Astrocyte (in vitro differentiated cells and primary cell): ENCODE data around the gene HS2ST1. TPM values are rescaled to one million over a fixed set of nuclear protein-coding genes. Genes with fewer than 3 reads are reported as not detected.

Experiments
- DNase-seq: peaks from one replicate; pipeline ENCODE4 v3.0.0-alpha.2; 2010; ENCODE audit warnings: low read depth
- FAIRE-seq: peaks from 2 replicates; lab custom pipeline; 2011; peaks lifted over from hg19 to GRCh38; lab: Jason Lieb, UNC
- H2AFZ ChIP-seq: 2 replicates; pipeline ENCODE4 v1.6.0; 2012; ENCODE audit warnings: low read depth, low read length, inconsistent platforms
- H3K27ac ChIP-seq: 2 replicates; pipeline ENCODE4 v1.5.1; 2011; ENCODE audit warnings: low read depth, low read length, inconsistent platforms
- H3K27me3 ChIP-seq: 2 replicates; pipeline ENCODE4 v1.6.0; 2011; ENCODE audit warnings: low read length, inconsistent platforms; ENCODE audit not compliant: insufficient read depth
- H3K36me3 ChIP-seq: 2 replicates; pipeline ENCODE4 v1.5.1; 2011; ENCODE audit warnings: low read length, inconsistent platforms; ENCODE audit not compliant: insufficient read depth
- H3K4me1 ChIP-seq: 2 replicates; pipeline ENCODE4 v1.5.1; 2011; ENCODE audit warnings: low read length, inconsistent platforms; ENCODE audit not compliant: insufficient read depth
- H3K4me2 ChIP-seq: 2 replicates; pipeline ENCODE4 v1.6.0; 2012; ENCODE audit warnings: low read length, inconsistent platforms
- H3K4me3 ChIP-seq: 2 replicates; pipeline ENCODE4 v1.5.1; 2011; ENCODE audit warnings: low read depth, mild to moderate bottlenecking, low read length, inconsistent platforms; ENCODE audit not compliant: insufficient read depth
- H3K79me2 ChIP-seq: 2 replicates; pipeline ENCODE4 v1.6.0; 2012; ENCODE audit warnings: mild to moderate bottlenecking, low read length, inconsistent platforms; ENCODE audit not compliant: insufficient read depth
- H3K9ac ChIP-seq: 2 replicates; pipeline ENCODE4 v1.6.0; 2012; ENCODE audit warnings: mild to moderate bottlenecking, low read length, inconsistent platforms
- H3K9me3 ChIP-seq: 2 replicates; pipeline ENCODE4 v1.5.1; 2012; ENCODE audit warnings: low read depth, mild to moderate bottlenecking, low read length, inconsistent platforms; ENCODE audit not compliant: insufficient read depth
- H4K20me1 ChIP-seq: 2 replicates; pipeline ENCODE4 v1.6.0; 2012; ENCODE audit warnings: low read length, inconsistent platforms; ENCODE audit not compliant: insufficient read depth
- H3K27ac Mint-ChIP-seq: one replicate; pipeline ENCODE4 v1.8.0; 2021; ENCODE audit warnings: mild to moderate bottlenecking, mixed read lengths; ENCODE audit not compliant: unreplicated experiment
- H3K27me3 Mint-ChIP-seq: one replicate; pipeline ENCODE4 v1.8.0; 2021; ENCODE audit warnings: low read depth, mixed read lengths; ENCODE audit not compliant: unreplicated experiment
- H3K36me3 Mint-ChIP-seq: one replicate; pipeline ENCODE4 v1.8.0; 2021; ENCODE audit warnings: low read depth, mixed read lengths; ENCODE audit not compliant: unreplicated experiment
- H3K4me1 Mint-ChIP-seq: one replicate; pipeline ENCODE4 v1.8.0; 2021; ENCODE audit warnings: low read depth, mixed read lengths; ENCODE audit not compliant: unreplicated experiment
- H3K4me3 Mint-ChIP-seq: one replicate; pipeline ENCODE4 v1.8.0; 2021; ENCODE audit warnings: mild to moderate bottlenecking, moderate library complexity, mixed read lengths; ENCODE audit not compliant: unreplicated experiment
- H3K9me3 Mint-ChIP-seq: one replicate; pipeline ENCODE4 v1.8.0; 2021; ENCODE audit warnings: mild to moderate bottlenecking, mixed read lengths; ENCODE audit not compliant: unreplicated experiment
- CTCF ChIP-seq: IDR thresholded peaks from 2 replicates; pipeline ENCODE4 v1.5.1; 2011; ENCODE audit warnings: low read depth, mild to moderate bottlenecking, inconsistent platforms, low read length, moderate library complexity; ENCODE audit not compliant: insufficient read depth
- EZH2 ChIP-seq: IDR thresholded peaks from 2 replicates; pipeline ENCODE4 v1.6.1; 2012; ENCODE audit warnings: mild to moderate bottlenecking, low read length, inconsistent platforms; ENCODE audit not compliant: insufficient read depth
- total RNA-seq: library from RNA; stranded (reverse); gene quantifications from 2 replicates; pipeline ENCODE4 v1.2.1, GENCODE V29; 2021

HS2ST1 gene
- total RNA-seq, 1 donor from 2014 or later: 34.7 TPM

- no peak overlapping the region for H3K9ac ChIP-seq
- H4K20me1 ChIP-seq: peaks cover 82% of the 10 kb centered on the region
- FAIRE-seq (no peak), DNase-seq (no peak)
- H3K4me1 ChIP-seq: no peaks in the 10 kb centered on the region
- peaks cover 10% of the 10 kb centered on the region for H3K36me3 Mint-ChIP-seq
- no peak overlapping the region for H3K4me3 Mint-ChIP-seq
- peaks cover 11% of the 10 kb centered on the region for H3K4me1 Mint-ChIP-seq
- H3K9me3 Mint-ChIP-seq: no peaks in the 10 kb centered on the region
- no peaks in the 10 kb centered on the region for H3K27me3 Mint-ChIP-seq
- no peak overlapping the region for H3K27ac Mint-ChIP-seq
- no peak for TF ChIP-seq EZH2
- no peak for TF ChIP-seq CTCF
- H2AFZ ChIP-seq: no peak overlapping the region
- H3K27me3 ChIP-seq: no peaks in the 10 kb centered on the region
- H3K27ac ChIP-seq: no peak overlapping the region
- H3K36me3 ChIP-seq: peaks cover 17% of the 10 kb centered on the region
- peaks cover 99% of the 10 kb centered on the region for H3K79me2 ChIP-seq
- H3K4me3 ChIP-seq: no peak overlapping the region
- no peaks in the 10 kb centered on the region for H3K9me3 ChIP-seq
- no peak overlapping the region for H3K4me2 ChIP-seq
Observed at GRCh38 chr1:86905875-86906274, 8.6 kb upstream of the HS2ST1 start.

- FAIRE-seq (no peak), DNase-seq (no peak)
- Histone ChIP-seq H3K4me2 (no peak overlapping the region), H3K79me2 (peaks cover 99% of the 10 kb centered on the region), H3K9me3 (no peaks in the 10 kb centered on the region), H3K4me1 (no peaks in the 10 kb centered on the region), H3K4me3 (no peak overlapping the region), H2AFZ (no peak overlapping the region), H4K20me1 (peaks cover 84% of the 10 kb centered on the region), H3K27me3 (no peaks in the 10 kb centered on the region), H3K9ac (no peak overlapping the region), H3K27ac (no peak overlapping the region), H3K36me3 (peaks cover 17% of the 10 kb centered on the region)
- no peak for TF ChIP-seq CTCF
- no peak for TF ChIP-seq EZH2
- H3K27ac Mint-ChIP-seq: no peak overlapping the region
- peaks cover 17% of the 10 kb centered on the region for H3K4me1 Mint-ChIP-seq
- H3K4me3 Mint-ChIP-seq: no peak overlapping the region
- peaks cover 9% of the 10 kb centered on the region for H3K36me3 Mint-ChIP-seq
- no peaks in the 10 kb centered on the region for H3K27me3 Mint-ChIP-seq
- no peaks in the 10 kb centered on the region for H3K9me3 Mint-ChIP-seq
Observed at GRCh38 chr1:86906419-86906818, 8.0 kb upstream of the HS2ST1 start.

- no peak for TF ChIP-seq CTCF
- H3K4me3 Mint-ChIP-seq: no peak overlapping the region
- no peaks in the 10 kb centered on the region for H3K9me3 Mint-ChIP-seq
- Histone ChIP-seq H2AFZ (no peak overlapping the region), H3K9ac (peak overlapping the region; percentile 97), H3K27me3 (no peaks in the 10 kb centered on the region), H3K4me2 (peak overlapping the region; percentile 93), H4K20me1 (peaks cover 65% of the 10 kb centered on the region), H3K79me2 (peaks cover 94% of the 10 kb centered on the region), H3K36me3 (peaks cover 6% of the 10 kb centered on the region), H3K9me3 (no peaks in the 10 kb centered on the region), H3K27ac (no peak overlapping the region), H3K4me1 (peaks cover 7% of the 10 kb centered on the region), H3K4me3 (peak overlapping the region; percentile 97)
- H3K36me3 Mint-ChIP-seq: peaks cover 9% of the 10 kb centered on the region
- DNase-seq (no peak), FAIRE-seq (no peak)
- H3K4me1 Mint-ChIP-seq: peaks cover 27% of the 10 kb centered on the region
- no peaks in the 10 kb centered on the region for H3K27me3 Mint-ChIP-seq
- peak overlapping the region; percentile 5 for H3K27ac Mint-ChIP-seq
Observed at GRCh38 chr1:86912281-86912900, 2.0 kb upstream of the HS2ST1 start.
